DND-41 (cell line): ENCODE data around the gene MMD2.

Experiments
- EZH2 ChIP-seq: IDR thresholded peaks from 3 replicates; pipeline ENCODE4 v1.6.1; 2012; ENCODE audit warnings: borderline replicate concordance, low read depth, mild to moderate bottlenecking, moderate library complexity, low read length, inconsistent platforms; ENCODE audit not compliant: severe bottlenecking
- TF ChIP-seq, protein P1 (sequence below): IDR thresholded peaks from 2 replicates; pipeline ENCODE4 v1.5.1; 2012; ENCODE audit warnings: borderline replicate concordance, low read length, moderate library complexity, mild to moderate bottlenecking; ENCODE audit not compliant: poor library complexity, severe bottlenecking; ENCODE audit errors: extremely low read depth

DNA sequence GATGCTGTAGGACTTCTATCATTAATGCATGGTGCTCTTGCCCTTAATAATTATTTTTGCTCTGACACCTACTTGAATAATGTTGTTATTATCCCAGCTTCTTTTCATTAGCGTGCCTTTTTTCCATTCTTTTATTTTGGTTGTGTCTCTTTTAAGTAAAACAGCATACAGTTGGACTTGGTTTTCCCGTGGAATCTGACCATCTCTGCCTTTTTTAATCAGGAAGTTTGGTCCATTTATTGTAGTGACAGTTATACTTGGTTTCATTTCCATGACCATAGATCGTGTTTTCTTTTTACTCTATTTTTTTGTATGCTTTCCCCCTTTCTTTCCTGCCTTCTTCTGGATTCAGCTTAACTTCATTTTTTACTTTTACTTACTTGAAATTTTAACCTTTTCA is 101.8 kb downstream of the MMD2 start:
- TF ChIP-seq, protein P1, sequence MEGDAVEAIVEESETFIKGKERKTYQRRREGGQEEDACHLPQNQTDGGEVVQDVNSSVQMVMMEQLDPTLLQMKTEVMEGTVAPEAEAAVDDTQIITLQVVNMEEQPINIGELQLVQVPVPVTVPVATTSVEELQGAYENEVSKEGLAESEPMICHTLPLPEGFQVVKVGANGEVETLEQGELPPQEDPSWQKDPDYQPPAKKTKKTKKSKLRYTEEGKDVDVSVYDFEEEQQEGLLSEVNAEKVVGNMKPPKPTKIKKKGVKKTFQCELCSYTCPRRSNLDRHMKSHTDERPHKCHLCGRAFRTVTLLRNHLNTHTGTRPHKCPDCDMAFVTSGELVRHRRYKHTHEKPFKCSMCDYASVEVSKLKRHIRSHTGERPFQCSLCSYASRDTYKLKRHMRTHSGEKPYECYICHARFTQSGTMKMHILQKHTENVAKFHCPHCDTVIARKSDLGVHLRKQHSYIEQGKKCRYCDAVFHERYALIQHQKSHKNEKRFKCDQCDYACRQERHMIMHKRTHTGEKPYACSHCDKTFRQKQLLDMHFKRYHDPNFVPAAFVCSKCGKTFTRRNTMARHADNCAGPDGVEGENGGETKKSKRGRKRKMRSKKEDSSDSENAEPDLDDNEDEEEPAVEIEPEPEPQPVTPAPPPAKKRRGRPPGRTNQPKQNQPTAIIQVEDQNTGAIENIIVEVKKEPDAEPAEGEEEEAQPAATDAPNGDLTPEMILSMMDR = no peak
- TF ChIP-seq EZH2 = no peak
